NCI-H2227 treated with DMSO at 0.1 percent for 48 hours (cell line): ENCODE measurements around the gene KRT2.

Source experiments
- DNase-seq: peaks from one replicate; lab custom pipeline; 2025; lab: John Stamatoyannopoulos, UW

KRT2 gene

DNA sequence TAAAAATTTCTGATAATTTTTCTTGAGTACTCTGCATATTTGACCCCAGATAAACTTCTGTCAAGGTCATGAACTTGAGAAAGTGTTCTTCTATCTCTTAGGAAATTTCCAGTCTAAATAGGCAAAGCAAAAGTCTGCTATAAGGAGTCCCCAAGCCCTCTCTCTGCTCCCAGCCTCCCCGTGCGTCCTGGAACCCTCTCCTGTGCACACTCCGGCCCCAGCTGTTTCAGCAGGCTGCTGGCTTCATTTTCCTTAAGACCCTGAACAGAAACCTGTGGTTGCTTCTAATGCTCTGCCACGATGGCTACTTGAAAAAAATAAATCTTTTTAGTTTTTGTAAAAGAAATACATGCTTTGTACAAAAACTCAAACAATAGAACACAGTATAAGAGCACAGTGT lies 14.7 kb downstream of the KRT2 start:
- no peak for DNase-seq

DNA sequence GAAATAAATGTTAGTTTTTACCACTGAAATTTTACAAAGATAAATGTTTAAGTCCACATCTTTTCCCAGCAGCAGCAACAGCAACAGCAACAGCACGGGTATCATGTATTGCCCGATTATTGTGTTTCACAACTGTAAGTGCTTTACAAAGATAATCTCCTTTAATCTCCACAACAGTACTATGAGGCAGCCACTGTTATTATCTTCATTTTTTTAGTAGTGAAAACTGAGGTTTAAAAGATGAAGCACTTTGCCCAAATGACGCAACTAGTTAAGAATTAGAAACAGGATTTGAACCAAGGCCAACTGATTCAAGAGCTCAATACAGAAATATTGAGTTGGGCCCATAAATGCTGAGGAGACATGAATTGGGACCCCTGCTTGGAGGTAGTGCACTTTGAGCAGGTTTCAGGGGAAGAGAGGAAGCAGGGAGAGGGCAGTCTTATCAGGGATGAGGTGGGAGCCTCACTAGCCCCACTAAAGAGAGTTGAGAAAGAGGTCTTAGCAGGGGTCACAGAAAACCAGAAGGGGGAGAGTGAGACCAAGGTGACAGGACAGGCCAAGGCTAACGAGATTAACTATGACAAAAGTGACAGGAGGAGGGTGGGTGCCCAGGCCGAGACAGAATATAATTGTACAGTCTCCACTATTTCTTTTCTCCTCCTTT lies 15.3 kb downstream of the KRT2 start:
- no peak for DNase-seq

DNA sequence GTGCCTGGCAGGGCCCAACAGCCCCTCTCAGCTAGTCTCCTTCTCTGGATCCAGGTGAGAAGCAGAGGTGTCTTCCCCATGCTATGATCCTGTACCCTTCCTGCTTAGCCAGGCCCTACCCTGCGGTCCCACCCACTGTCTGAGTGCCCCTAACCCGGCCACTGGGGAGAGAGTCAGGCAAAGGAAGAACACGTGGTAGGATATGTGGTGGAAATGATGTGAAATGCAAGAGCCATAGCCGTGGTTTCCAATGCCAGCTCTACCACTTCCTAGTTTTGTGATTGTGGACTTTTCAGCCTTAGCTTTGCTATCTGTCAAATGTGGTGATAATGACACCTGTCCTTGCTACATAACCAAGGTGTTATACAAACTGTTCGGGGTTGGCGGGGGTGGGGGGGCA lies 15.8 kb downstream of the KRT2 start:
- DNase-seq = no peak

DNA sequence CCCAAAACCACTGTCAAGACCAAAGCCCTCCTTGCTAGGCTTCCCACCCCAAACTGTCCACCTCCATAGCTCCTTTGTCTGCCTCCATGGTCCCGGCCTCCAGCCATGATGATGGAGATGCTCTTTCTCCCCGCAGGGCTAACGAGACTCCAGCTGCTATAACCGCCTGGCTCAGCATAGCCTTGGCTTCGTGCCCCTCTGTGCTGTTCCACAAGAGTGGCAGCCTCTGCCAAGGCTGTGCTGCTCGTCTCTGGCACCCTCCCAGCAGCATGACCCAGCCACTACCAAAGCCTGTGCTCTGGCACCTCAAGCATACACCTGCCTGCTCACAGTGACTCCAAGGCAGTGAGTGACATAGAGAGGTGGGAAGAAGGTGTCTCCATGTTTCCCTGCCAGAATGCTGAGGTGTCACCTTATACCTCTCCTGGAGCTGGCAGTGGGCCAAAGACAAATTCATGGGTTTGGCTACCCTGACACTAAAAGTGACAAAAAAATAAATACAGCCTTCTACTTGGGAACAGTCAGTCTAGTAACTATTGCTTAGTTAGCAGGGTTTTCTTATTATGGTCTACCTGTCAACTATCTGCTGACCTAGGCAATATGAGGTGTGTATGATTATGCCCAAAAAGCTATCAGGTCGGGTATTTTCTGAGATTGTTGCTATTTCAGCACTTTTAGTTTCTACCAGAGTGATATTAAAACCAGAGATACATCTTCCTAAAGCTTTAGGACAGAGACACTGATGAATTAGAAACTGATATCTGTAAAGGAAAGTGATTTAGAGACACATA lies 17.6 kb downstream of the KRT2 start:
- DNase-seq = no peak

DNA sequence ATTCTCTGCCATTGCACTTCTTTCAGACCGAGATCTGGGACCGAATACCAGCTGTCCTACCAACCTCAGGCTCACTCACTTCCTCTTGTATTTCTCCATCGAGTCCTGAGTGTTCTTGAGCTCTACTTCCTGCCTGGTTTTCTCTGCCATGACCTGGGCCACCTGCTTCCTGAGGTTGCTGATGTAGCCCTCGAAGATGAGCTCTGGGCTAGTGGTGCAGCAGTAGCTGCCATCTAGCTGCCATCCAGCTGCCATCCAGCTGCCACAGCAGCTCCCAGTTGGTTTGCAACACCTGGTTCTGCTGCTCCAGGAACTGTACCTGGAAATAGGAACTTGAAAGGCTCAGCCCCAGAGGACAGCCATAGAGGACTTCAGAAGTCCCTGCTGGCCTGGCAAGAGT lies 18.6 kb downstream of the KRT2 start:
- DNase-seq = no peak

DNA sequence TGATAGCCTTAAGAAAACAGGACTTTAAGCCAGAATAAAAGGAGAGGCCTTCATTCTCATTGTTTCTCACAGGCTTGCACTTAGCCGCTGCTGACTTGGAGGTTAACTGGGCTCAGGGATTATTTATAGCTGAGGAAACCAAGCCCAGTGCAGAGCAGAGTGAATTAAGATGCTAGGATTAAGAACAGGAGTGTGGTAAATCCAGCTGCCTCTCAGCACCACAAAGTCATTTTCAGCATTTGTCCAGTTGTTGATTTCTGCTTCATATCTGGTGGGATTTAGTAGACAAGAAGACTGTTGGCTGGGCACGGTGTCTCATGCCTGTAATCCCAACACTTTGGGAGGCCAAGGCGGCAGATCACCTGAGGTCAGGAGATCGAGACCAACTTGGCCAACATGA lies 19.4 kb downstream of the KRT2 start:
- no peak for DNase-seq

DNA sequence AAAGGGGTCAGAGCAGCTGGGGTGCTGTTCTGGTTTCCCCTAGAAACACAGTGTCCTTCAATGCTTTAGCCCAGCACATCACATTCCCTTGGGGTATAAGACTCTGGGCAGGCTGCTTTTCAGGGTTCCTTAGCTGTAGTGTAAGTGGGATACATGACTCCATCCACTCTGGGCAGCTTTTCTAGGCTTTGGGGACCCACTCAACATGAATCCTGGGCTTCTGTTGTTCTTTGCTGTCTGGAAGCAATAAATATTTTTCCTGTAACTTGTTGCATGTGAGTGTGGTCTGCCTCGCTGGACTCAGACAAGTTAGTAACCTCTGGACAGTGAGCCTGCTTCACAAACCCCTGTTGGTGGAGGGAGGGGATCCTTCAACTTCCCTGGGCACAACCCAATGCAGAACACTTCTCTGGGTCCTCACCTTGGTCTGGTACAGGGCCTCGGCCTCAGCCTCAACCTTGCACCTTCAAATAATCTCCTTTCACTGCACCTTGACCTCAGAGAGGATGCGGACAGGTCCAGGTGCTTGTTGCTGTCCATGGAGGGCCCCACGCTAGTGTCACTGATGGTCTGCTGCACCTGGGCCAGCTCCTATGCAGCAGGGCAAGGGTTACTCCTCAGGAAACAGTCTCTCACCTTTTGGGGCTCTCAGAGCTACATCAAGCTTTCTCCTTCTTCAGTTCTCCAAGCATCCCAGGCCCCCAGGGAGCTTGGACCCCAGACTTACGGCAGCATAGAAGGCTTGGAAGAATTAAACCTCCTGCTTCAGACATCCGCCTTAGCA lies 20.1 kb downstream of the KRT2 start:
- no peak for DNase-seq

DNA sequence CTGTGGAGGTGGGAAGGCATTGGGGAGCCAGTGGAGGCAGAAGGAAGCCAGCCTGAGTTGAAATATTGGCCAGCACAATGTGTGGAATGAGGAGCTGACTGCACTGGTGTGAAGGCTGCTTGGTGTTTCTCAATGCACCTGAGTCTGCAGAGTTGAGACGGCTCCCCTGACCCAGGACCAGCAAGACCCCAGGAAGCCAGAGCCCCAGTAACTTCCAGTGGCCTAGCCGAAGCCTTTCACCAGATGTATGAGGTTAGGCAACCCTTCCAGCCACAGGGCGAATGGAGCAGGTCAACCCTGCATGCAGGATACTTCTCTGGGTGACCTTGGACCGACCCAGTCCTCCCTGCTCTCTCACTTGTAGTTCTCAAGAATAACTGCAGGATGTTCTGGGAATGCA lies 20.7 kb downstream of the KRT2 start:
- no peak for DNase-seq

DNA sequence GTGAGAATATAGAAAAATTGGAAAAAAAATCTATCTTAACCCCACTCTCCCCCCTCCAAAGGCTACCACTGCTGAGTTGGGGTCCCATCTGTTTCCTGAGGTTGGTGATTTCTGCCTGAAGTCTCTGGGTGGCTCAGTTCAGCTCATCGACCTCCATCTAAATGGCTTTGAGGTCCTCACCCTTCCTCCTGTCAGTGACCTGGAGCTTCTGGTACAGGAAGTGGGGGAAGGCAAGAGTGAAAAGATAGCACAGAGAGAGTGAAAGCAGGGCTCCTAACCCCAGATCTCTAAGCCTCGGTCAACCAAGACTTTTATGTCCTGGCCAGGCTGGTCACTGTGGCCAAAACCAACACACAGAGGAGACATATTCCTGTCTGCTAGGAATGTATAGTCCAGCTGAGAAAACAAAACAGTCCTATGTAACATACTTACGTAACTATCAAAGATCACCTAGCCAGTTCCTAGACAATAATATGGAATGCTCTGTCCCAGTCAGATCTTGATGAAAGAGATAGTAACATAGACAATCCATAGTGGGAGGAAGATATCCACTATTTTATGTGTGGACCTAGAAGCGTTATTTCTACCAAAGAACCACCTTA lies 21.3 kb downstream of the KRT2 start:
- DNase-seq = no peak

DNA sequence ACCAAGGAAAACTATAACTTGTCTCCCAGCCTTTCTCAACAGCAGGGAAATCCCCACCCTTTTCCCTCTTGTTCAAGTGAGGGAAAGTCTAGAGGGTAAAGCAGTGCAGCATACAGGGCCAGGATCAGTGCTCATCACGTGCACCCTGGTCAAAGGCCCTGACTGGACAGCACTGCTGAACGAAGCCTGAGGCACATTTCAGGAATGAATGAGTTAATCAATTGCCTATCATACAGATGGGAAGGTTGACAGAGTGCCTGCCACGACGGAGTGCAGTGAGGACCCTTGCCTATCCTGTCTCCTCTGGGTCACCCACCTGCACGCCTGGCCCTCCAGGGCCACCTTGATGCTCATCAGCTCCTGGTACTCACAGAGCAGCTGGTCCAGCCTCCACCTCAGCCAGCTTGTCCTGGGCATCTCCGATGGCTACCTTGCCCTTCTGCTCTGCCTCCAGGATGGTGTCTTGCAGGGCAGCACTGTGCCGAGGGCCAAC lies 22.0 kb downstream of the KRT2 start:
- no peak for DNase-seq

DNA sequence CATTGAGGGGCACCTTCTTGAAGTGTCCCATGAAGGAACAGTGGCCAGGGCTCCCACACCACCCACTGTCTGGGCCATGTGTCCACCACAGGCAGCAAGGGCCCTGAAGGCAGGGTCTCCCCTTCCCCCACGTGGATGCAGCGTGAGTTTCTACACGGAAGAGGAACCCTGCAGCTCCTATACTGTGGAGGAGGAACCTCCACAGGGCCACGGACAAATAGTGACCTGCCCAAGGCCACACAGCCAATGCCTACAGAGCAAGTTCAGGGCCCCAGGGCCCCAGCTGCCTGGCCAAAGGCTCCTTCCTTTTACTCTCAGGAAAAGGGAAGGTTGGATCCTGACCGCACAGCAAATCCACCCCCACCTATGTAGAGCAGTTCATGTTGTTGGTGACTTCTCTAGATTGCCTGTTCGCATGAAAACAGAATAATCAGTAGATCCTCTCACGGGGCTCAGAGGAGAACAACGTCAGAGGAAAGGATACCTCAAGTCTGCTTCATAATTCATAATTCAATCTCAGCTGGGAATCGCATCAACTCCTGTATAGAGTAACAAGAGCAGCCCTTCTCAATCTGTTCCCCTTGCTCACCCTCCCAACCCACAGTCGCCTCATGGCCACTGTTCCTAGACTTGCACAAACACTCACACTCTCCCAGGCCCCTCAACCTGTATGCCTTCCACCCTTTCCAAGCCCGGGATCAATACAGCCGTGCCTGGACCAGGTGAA lies 22.6 kb downstream of the KRT2 start:
- DNase-seq = no peak

DNA sequence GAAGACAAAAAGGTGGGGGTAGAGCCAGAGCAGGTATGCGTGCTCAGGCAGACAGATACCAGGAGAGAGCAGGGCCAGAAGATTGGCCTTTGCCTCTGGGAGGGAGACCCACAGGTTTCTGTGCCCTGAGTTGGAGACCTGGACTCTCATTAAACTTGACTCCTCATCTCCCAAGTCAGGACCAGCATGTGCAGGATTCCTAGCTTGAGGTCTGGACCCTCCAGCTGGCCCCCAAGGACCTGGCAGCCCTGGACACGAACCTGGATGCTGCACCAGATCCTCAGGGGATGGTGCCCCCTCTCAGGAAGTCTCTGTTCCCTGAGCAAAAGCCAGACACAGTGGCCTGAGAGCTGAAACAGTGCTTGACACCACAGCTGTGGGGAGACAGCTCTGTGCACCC lies 23.2 kb downstream of the KRT2 start:
- DNase-seq = no peak

DNA sequence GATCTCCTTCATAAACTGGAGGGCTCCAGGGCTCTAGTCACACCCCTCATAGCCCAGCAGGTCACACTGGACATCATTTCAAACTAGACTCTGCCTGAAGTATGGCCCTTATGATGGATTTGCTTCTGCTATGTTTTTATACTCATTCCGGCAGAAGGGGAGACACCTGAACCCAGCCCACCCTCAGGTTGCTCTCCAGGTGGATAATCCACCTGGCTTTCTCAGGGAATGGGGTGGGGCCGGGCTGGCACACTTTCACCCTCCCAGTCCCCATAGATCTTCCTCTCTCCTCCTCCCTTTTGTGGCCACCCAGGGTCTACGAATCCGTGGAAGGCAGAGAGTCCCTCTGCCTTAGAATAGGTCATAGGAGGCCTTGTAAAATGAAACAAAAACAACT lies 23.9 kb downstream of the KRT2 start:
- no peak for DNase-seq

DNA sequence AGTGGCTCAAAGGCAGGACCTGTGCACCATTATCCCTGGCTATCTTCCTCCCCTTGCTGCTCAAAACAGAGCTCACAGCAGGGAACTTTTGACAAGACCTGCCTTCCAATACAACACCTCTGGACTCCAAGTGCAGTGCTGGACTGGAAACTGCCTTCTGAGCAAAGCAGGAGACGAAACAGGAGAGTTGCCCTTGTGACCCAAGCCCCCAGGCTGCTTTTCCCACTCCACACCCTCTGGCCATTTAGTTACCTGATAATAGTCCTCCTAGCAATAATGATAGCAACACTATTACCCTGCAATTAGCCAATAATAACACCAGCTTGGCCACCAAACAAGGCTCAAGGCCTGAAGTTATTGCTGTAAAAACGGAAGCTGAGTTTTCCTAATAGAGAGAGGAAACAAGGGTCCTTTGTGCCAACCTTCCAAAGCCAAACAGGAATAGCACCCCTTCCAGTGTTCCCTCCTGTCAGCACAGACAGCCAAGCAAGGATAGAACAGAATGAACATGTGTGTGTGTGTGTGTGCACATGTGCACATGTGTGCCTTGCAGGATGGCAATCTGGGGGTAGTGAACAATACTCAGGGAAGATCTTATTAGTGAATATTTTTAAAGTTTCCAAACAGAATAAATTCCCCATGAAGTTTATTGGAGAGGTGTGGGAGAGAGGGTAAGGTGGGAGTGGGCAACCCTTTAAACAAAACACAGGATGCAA lies 24.5 kb downstream of the KRT2 start:
- no peak for DNase-seq

DNA sequence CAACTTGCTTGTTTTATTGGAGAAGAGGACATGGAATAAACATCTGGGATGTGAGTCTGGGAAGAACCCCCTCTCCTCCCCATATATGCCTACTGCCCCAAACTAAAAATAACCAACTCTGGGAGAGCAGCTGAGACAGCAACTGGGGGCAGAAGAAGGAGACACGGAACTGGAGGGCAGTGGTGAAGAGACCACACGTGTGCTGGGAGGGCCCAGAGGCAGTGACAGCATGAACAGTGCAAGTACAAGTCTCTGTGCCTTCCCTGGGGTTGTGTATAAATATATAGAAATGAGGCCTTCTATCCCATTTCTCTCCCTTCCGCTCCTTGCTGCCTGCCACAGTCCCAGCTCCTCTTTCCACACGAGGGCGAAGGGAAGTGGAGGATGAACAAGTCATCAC lies 29.7 kb downstream of the KRT2 start:
- DNase-seq = no peak

DNA sequence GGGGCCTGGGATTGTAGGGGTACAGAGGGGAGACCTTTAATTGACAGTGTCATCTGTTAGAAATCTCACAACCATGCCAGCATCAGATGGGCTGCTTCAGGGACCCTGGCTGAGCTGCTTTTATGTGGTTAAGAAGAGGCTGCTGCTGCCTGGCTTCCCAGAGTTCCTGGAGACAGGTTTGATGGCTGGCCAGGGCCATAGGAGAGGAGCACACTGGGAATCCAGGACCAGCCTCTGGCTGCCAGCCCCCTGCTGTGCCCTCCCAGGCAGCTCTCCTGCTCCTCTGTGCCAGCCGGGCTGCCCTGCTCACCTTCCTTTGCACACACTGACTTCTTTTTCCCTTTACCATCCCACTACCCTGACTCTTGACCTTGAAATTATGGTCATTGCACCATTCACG lies 33.1 kb downstream of the KRT2 start:
- no peak for DNase-seq

DNA sequence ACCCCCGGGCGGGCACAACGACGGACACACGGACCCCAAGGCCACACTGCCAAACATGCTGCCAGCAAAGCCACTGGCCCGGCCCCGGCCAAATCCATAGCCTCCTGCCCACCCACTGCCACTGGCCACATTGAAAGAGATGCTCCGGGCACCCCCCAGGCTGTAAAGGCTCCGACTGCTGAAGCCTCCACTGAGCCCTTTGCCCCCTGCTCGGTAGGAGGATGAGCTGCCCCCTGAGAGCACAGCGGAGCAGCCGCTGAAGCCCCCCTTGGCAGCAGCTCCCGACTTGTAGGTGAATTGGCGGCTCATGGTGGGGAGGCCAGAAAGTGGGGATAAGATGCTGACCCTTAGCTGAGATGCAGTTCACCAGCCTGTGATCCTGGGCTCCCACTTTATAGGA lies 33.8 kb downstream of the KRT2 start, which contains the start of gene KRT73:
Gene KRT73 (minus strand): TSS at position 344 of the 400 bp plus-strand sequence. CDS start 35 bp downstream, at position 309.
- DNase-seq = no peak

DNA sequence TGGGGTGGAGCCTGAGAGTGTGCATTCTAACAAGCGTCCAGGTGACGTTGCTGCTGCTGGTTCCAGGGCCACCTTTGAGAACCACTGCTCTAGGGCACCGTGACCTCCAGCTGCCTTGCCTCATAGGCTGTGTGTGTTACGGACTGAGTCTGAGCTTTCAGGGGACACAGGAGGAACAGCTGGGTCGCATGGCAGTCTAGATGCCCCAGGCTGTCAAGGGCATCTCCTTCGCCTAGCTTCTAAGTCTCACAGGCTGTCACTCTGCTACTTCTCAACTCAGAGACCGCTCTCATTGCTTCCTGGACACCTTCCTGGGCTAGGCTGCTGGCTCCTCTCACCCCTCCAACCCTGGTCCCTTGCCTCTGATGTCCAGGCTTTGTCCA lies 34.6 kb downstream of the KRT2 start:
- DNase-seq = no peak

DNA sequence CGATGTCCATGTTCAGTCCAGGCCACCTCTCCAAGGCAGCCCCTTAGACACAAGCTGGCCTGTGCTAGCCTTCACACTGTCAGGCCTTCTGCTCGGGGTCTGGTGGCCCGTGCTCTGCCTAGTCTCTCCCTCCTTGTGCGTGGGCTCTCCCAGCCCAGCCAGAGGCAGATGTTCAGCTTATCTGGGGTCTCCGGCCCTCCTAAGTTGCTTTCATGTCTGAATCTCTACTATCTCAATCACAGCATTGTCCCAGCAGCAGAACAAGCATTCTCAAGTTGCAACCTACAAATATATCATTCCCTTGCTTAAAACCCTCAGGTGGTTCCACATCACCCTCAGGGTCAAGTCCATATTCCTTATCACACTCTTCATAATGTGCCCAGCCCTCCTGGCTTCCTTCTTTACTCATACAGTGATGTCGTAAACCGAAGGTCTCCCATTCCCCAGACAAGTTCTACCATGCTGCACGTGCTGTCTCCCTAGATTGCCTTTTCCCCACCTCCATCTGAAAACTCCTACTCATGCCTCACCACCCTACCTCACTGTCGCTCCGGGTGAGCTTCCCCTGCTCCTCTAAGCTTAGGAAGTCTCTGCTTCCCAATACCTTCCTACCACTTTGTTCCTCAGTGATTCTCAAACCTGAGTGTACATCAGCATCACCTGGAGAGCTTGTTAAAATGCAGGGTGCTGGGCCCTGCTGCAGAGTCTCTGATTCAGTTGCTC lies 35.2 kb downstream of the KRT2 start:
- no peak for DNase-seq

DNA sequence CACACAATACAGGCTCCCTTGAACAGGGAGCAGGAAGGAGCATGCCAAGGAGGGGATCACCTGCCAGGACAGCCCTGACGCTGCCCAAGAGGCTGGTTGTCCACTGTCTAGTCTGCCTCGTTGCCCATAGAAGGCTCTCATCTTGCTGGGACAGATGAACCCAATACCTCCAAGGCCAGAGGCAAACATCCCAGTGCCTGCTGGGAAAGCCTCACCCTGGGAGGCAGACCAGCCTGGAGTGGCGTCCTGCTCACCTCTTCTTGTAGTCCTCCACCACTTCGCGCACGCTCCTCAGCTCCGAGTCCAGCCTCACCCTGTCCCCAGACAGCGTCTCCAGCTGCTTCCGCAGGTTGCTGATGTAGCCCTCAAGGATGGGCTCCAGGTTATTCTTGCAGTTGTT lies 36.1 kb downstream of the KRT2 start:
- no peak for DNase-seq
